ES-I3 (cell line): ENCODE measurements around the gene SLC9A3.
"Not testable (repeated sequence)": the region's sequence is repeated elsewhere in the genome, so short reads cannot be mapped to it uniquely, and the experiment has no call there.

ENCODE experiments used
- H3K36me3 ChIP-seq: 2 replicates; pipeline ENCODE4 v1.6.1; 2013; ENCODE audit warnings: mild to moderate bottlenecking, low read length, control low read depth, moderate library complexity; ENCODE audit not compliant: insufficient read depth
- H3K4me1 ChIP-seq: 2 replicates; pipeline ENCODE4 v1.6.1; 2013; ENCODE audit warnings: mild to moderate bottlenecking, control low read depth, low read length; ENCODE audit not compliant: insufficient read depth
- H3K9ac ChIP-seq: 2 replicates; pipeline ENCODE4 v1.6.1; 2013; ENCODE audit warnings: low read depth, mild to moderate bottlenecking, low read length, moderate library complexity
- H3K9me3 ChIP-seq: 2 replicates; pipeline ENCODE4 v1.6.1; 2013; ENCODE audit warnings: mild to moderate bottlenecking, low read length, moderate library complexity; ENCODE audit not compliant: control insufficient read depth, insufficient read depth

Gene SLC9A3

DNA sequence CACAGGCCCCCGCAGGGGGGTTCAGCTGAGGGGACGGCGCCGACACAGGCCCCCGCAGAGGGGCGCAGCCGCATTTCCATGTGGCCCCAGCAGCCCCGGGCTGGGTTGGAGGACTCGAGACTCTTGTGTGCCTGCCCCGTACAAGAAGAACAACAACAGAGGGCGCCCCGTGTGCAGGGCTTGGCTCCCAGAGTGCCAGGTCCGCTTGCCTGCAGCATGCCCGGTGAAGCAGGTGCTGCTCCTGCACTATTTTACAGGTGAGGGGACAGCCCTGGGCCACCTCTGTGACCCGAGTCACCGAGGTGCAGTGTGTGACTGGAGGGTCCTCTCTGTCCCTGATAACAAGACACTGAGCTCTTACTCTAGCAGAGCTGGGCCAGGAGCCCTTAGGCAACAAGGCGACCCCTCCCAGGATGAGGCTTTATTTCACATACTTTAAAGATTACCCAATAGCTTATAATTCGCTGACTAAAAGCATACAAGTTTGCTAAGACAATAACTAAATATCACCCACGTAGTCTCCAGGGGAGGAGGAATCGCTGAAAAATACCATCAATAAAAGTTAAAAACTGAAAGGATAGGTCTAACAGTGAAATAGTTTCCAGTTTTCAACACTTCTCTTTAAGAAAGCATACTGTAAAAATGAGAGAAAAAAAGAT, 41.7 kb upstream of the SLC9A3 start:
- H3K9ac ChIP-seq: peak overlapping the region; percentile 53
- no peaks in the 10 kb centered on the region for H3K4me1 ChIP-seq
- H3K36me3 ChIP-seq: no peaks in the 10 kb centered on the region
- H3K9me3 ChIP-seq: peaks cover 2% of the 10 kb centered on the region; the same call in 1 of the 2 replicates

DNA sequence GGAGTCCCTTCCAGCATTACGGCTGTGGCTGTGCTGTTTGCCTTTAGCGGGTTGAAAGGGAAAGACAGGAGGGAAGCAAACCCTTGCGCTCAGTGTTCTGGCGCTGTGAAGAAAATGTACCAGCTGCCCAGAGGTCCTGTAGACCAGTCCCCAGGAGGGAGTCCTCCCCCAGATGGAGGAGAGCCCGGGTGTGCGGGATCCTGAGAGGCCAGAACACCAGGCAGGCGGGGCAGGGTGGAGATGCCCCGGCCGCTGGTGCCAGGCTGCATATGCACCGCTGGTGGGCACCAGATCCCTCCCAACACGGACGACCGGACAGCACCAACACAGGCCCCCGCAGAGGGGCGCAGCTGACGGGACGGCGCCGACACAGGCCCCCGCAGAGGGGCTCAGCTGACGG, 37.2 kb upstream of the SLC9A3 start:
- Histone ChIP-seq H3K4me1 (no peaks in the 10 kb centered on the region), H3K36me3 (no peaks in the 10 kb centered on the region), H3K9me3 (no peaks in the 10 kb centered on the region; the same call in 1 of the 2 replicates), H3K9ac (no peak overlapping the region)

DNA sequence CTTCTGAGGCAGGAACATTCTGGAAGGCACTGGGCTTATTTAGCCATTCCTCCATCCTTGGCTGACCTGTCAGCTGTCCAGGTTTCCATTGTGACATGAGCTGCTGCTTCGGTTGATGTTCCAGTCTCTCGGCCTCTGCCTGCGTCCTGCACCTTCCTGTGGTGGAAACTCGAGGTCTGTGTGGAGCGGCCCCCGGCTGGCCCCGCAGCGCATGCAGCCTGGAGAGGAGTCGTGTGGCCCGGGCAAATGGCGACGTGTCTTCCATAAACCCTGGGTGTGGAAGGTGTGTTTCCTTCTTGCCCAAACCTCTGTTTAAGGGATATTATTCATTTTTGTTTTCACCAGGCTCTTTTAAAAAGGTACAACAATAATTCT, 36.5 kb upstream of the SLC9A3 start:
- H3K36me3 ChIP-seq: no peaks in the 10 kb centered on the region
- no peaks in the 10 kb centered on the region for H3K4me1 ChIP-seq

DNA sequence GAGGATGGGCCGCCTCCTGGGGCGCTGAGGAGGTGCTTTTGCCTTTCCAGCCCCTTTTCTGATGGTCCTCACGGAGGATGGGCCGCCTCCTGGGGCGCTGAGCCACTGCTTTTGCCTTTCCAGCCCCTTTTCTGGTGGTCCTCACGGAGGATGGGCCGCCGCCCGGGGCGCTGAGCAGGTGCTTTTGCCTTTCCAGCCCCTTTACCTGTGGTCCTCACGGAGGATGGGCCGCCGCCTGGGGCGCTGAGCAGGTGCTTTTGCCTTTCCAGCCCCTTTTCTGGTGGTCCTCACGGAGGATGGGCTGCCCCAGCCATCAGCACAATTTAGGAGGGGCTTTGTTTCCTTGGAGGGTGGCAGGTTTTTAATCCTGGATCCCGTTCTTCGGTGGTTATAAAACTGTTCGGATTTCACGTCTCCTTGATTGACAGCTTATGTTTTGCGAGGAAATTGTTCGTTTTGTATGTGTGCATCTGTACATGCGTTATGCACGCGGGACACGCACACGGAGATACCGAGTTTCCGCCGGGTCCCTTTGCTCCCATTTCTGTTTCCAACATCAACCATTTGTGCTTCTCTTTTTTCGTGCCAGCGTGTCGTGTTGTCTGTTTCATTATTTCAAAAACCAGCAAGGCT, 34.7 kb upstream of the SLC9A3 start:
- no peaks in the 10 kb centered on the region for H3K9me3 ChIP-seq
- H3K9ac ChIP-seq: no peak overlapping the region
- H3K4me1 ChIP-seq: no peaks in the 10 kb centered on the region
- H3K36me3 ChIP-seq: no peaks in the 10 kb centered on the region

More for the DNA sequence above, 36.5 kb upstream of the SLC9A3 start:
- Histone ChIP-seq H3K9ac (no peak overlapping the region), H3K9me3 (no peaks in the 10 kb centered on the region)

DNA sequence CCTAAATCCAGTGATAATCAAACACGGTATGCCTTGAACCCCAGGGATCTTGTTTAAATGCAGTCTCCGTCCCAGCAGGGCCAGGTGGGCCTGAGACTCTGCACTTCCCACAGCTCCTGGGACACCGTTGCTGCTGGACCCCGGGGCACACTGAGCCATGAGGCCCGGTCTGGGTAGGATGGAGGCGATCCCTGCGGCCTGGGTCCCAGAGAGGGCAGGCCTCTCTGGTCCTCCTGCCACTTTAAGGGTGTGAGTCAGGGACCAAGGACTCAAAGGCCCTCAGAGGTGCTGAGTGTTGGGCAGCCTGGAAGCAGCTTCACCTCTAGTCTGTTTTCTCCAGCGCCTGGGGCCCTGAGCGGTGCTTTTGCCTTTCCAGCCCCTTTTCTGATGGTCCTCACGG, 34.1 kb upstream of the SLC9A3 start:
- no peaks in the 10 kb centered on the region for H3K36me3 ChIP-seq
- H3K4me1 ChIP-seq: no peaks in the 10 kb centered on the region
- no peak overlapping the region for H3K9ac ChIP-seq
- H3K9me3 ChIP-seq: no peaks in the 10 kb centered on the region

DNA sequence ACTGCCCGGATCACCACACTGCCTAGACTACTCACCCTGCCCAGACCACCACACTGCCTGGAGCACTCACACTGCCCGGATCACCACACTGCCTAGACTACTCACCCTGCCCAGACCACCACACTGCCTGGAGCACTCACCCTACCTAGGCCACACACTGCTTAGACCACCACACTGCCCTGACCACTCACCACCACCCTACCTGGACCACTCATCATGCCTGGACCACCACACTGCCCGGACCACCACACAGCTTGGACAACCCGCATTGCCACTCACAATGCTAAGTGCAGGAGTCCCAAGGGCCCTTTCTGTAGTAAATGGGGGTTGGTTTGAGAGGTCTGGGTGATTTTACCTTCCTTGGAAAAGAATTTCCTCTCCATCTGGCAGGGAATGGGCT, 33.7 kb upstream of the SLC9A3 start:
- not testable (repeated sequence) for H3K9ac ChIP-seq, H3K4me1 ChIP-seq, H3K36me3 ChIP-seq, H3K9me3 ChIP-seq

DNA sequence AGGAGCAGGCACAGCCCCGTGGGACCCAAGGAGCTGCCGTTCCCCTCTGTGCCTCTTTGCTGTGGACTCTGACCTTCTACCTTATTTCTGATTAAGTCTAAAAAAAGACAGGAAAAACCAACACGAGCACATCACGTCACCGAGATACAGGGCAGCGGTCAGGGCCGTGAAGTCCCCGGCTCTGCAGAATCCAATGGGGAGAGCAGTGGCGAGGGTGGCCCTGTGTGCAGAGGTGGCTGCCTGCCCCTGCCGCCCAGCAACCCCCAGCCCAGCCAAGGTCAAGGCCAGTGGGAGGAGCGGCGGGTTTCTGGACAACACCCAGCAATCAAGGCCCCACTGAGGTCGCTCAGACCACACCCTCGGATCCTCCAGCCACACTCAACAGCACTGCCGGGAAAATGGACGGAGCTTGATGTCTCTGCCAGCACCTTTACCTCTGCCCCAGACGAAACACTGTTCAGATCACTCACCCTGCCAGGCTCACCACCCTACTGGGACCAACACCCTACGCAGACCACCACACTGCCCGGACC, 32.7 kb upstream of the SLC9A3 start:
- no peaks in the 10 kb centered on the region for H3K9me3 ChIP-seq
- H3K36me3 ChIP-seq: no peaks in the 10 kb centered on the region
- H3K4me1 ChIP-seq: no peaks in the 10 kb centered on the region
- no peak overlapping the region for H3K9ac ChIP-seq

DNA sequence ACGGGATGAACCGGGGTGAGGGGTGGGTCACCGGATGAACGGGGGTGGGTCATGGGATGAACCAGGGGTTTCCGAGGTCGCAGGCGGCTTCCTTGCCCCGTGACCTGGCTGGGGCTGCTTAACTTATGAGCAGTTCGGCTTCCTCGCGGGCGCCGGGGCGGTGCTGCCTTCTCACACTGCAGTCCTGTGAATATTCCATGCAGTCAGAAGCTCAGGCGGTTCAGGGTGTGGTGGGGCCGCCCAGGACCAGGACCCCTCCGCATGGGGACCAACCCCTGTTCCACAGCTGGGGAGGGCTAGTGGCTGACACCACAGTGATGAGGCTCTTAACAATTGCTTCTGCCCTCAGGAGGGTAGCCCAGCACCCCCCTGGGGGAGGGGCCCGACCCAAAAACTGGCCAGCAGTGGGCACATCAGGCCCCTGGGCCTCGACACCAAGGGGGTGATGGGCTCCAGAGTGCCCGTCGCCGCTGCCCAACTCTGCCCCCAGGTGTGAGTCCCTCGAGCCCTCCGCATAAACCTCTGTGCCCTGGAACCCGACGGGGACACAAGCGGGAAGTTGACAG, 30.9 kb upstream of the SLC9A3 start:
- H3K9me3 ChIP-seq: no peaks in the 10 kb centered on the region
- no peaks in the 10 kb centered on the region for H3K36me3 ChIP-seq
- no peak overlapping the region for H3K9ac ChIP-seq
- no peaks in the 10 kb centered on the region for H3K4me1 ChIP-seq

DNA sequence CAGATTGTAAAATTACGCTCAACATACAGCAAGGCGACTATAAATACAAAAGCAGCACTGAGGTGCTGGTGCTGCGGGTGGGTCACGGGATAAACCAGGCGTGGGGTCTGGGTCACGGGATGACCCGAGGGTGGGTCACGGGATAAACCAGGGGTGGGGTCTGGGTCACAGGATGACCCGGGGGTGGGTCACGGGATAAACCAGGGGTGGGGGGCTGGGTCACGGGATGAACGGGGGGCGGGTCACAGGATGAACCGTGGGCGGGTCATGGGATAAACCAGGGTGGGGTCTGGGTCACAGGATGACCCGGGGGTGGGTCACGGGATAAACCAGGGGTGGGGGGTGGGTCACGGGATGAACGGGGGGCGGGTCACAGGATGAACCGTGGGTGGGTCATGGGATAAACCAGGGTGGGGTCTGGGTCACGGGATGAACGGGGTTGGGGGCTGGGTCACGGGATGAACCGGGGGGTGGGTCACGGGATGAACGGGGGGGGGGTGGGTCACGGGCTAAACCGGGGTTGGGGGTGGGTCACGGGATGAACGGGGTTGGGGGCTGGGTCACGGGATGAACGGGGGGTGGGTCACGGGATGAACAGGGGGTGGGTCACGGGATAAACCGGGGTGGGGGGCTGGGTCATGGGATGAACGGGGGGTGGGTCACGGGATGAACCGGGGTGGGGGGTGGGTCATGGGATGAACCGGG, 30.2 kb upstream of the SLC9A3 start:
- H3K9ac ChIP-seq: no peak overlapping the region
- no peaks in the 10 kb centered on the region for H3K9me3 ChIP-seq
- H3K4me1 ChIP-seq: no peaks in the 10 kb centered on the region
- H3K36me3 ChIP-seq: no peaks in the 10 kb centered on the region

DNA sequence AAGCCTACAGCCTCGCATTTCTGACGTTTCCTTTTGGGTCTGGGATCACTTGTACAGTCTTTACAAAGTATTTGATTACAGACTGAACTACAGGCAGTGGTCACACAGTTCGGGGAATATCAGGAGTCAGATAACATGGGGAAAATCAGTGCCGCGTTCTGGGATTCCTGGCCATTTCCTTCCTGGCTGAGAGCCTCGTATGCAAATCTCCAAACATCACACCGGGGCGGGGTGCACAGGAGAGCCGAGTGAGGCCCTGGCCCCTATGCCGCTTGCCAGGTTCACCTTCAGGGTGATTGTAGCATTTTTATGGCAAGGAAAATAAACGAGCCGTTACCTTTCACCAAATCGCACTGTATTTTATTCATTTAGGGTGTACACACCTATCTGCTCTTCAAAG, 29.6 kb upstream of the SLC9A3 start:
- Histone ChIP-seq H3K4me1 (no peaks in the 10 kb centered on the region), H3K36me3 (no peaks in the 10 kb centered on the region), H3K9me3 (no peaks in the 10 kb centered on the region), H3K9ac (no peak overlapping the region)

DNA sequence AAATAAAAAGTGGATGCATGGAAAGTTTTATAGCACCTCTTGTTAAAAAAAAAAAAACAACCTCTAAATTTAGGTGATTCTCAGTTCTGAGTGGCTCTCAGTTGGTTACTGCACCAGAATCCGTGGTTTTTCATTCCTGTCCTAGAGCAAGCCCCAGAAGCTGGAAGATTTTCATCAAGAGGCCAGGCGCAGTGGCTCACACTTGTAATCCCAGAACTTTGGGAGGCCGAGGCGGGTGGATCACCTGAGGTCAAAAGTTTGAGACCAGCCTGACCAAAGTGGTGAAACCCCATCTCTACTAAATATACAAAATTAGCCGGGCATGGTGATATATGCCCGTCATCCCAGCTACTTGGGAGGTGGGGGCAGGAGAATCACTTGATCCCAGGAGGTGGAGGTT, 27.2 kb upstream of the SLC9A3 start:
- no peak overlapping the region for H3K9ac ChIP-seq

DNA sequence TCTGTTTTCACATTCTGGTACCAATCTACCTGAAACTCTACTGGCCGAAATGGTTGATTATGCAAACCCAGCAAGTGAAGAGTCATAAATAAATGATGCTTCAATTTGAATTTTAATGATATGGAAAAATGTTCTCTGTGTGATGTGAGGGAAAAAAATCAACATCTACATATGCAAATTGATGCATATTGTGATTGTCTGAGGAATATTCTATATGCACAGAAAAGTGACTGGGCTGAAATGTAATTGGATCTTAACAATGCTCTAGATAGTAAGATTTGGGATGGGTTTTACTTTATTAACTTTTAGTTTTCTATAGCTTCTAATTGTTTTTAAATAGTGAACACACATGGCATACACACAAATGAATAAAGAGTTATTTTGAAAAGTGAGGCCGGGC, 25.0 kb upstream of the SLC9A3 start:
- Histone ChIP-seq H3K9ac (no peak overlapping the region), H3K36me3 (no peaks in the 10 kb centered on the region), H3K4me1 (no peaks in the 10 kb centered on the region), H3K9me3 (no peaks in the 10 kb centered on the region)

More for the DNA sequence above, 27.2 kb upstream of the SLC9A3 start:
- no peaks in the 10 kb centered on the region for H3K9me3 ChIP-seq
- H3K4me1 ChIP-seq: no peaks in the 10 kb centered on the region
- no peaks in the 10 kb centered on the region for H3K36me3 ChIP-seq

DNA sequence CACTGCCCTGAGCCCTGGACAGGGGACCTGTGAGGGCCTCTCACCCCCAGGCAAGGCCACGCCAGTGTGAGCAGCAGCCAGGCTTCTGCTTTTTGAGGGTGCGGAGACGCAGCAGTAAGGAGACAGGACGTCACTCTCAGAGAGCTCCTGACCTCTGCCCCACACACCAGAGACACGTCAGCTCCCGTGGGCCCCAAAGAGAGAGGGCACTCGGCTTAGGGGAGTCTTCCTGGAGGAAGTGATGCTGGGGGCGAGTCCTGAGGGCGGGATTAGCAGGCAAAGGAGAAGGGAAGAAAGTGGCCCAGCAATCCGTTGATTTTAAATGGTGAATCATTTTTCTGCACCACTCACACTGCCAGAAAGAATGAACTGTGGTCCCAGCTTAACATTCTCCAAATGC, 24.0 kb upstream of the SLC9A3 start:
- Histone ChIP-seq H3K9ac (no peak overlapping the region), H3K4me1 (no peaks in the 10 kb centered on the region), H3K9me3 (no peaks in the 10 kb centered on the region), H3K36me3 (no peaks in the 10 kb centered on the region)

DNA sequence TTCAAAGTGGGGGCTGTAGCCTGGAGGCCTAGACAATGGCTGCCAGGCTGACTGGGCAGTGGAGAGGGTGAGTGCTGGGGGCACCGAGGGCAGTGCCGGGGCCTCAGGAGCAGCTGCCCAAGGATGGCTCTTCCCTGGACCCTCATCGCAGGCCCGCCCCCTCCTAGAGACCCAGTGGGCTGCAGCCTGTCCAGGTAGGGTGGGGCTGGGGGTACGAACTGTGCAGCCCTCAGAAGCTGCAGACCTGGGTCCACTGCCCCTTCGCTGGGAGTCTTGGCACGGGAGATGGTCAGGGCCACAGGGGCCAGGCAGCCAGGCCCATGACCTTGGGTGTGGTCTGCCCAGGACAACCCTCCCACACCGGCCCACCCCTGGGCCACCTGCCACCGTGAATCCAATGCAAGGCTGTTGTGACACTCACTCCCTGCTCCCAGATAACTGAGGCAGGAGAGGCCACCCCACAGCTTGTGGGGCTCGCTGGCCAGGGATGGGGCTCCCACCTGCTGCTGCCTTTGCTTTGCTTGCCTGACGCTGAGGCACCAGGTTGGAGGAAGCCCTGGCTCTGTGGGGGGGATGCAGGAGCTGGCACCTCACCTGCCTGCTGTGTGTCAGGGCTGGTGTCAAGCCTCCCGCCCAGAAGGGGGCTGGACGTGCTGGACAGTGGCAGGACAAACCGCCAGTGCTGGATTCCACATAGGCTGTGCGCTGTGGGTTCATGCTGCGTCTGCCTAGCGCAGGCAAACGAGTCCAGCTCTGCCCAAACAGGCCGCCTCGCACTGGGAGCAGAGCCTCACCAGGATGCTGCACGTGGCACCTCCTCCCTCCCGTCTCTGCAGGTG, 23.1 kb upstream of the SLC9A3 start:
- H3K9ac ChIP-seq: no peak overlapping the region
- no peaks in the 10 kb centered on the region for H3K4me1 ChIP-seq
- no peaks in the 10 kb centered on the region for H3K9me3 ChIP-seq
- H3K36me3 ChIP-seq: no peaks in the 10 kb centered on the region
